ENCODE measurements around the gene RBP4.

RBP4 gene

DNA sequence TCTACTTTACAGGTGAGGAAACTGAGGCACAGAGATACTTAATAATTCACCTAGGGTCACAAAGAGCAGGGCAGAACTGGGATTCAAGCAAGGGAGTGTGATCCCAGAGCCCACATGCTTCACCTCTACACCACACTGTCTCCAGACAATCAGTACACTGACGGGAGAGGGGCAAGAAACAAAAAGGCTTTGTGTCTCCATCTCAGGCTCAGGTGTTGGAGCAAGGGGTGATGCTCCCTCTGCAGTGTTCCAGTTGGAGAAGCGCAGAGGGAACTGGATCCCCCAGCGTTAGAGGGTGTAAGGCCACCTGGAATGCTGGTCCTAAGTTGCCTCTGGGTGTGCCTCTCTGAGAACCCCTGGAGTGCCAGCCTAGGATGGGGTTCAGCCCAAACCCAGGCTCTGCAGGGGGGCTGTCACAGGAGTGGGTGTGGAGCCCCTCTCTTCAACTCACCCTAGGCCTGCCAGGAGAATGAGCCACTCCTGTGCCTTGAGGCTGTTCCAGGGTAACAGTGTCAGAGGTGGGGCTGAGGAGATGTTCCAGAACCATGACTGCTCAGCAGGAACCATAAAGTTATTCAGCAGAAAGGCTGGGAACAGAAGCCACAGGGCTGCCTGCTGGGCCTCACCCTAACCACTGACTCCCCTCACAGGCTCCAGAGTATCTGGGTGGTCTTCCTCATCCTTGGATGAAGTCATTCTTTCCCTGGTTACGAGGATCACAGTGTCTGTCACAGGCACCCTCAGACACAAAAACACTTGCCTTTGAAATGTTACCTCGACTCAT, 5.5 kb downstream of the RBP4 start:
- no peaks in the 10 kb centered on the region for H3K27me3 ChIP-seq (ENCODE audit: insufficient read depth, low read length)
- H3K36me3 ChIP-seq (ENCODE audit: insufficient read depth, low read length): no peaks in the 10 kb centered on the region
- H3K4me3 ChIP-seq (ENCODE audit: low read depth, low read length): no peak overlapping the region
- peaks cover 6% of the 10 kb centered on the region for H3K4me1 ChIP-seq (ENCODE audit: control insufficient read depth, insufficient read depth, low read length, unreplicated experiment)
- H2AFZ ChIP-seq (ENCODE audit: low read length, unreplicated experiment): no peak overlapping the region
- no peaks in the 10 kb centered on the region for H3K79me2 ChIP-seq (ENCODE audit: control insufficient read depth, insufficient read depth, low read length, unreplicated experiment)
- no peak overlapping the region for H3K27ac ChIP-seq (ENCODE audit: low read depth, low read length)

DNA sequence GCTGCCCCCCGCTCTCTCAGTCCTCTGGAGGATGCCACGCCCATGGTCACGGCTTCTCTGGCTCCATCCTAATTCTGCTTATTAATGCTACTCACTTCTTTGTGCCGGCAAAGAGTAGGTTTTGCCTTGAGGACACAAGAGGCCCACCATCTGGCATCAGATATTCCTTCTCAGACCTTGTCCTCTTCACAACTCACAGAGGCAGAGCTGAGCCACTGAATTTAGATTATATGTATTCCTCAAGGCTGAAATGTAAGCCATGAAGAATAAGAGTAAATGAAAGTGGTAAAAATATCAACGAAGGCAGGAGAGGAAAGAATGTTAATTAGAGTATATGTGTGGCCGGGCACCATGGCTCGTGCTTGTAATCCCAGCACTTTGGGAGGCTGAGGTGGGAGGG, 6.5 kb downstream of the RBP4 start:
- no peak overlapping the region for H3K4me3 ChIP-seq (ENCODE audit: low read depth, low read length)
- no peaks in the 10 kb centered on the region for H3K36me3 ChIP-seq (ENCODE audit: insufficient read depth, low read length)
- H3K79me2 ChIP-seq (ENCODE audit: control insufficient read depth, insufficient read depth, low read length, unreplicated experiment): no peaks in the 10 kb centered on the region
- no peaks in the 10 kb centered on the region for H3K4me1 ChIP-seq (ENCODE audit: control insufficient read depth, insufficient read depth, low read length, unreplicated experiment)
- no peak overlapping the region for H3K27ac ChIP-seq (ENCODE audit: low read depth, low read length)
- no peaks in the 10 kb centered on the region for H3K27me3 ChIP-seq (ENCODE audit: insufficient read depth, low read length)
- no peak overlapping the region for H2AFZ ChIP-seq (ENCODE audit: low read length, unreplicated experiment)

DNA sequence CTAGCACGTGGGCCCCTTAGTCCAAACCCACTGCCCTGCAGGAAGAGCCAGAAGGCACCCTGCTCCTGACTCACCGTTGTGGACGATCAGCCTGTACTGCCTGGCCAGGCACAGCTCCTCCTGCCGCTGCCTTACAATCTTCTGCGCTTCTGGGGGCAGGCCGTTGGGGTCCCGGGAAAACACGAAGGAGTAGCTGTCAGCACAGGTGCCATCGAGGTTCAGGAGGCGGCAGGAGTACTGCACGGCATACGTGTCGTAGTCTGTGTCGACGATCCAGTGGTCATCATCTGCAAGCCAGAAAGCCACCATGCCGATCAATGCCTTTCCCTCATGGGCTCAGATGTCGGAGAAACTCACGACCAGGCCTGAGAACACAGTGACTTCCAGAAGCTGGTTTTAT, 7.3 kb downstream of the RBP4 start:
- H3K27me3 ChIP-seq (ENCODE audit: insufficient read depth, low read length): no peaks in the 10 kb centered on the region
- H3K27ac ChIP-seq (ENCODE audit: low read depth, low read length): no peak overlapping the region
- no peaks in the 10 kb centered on the region for H3K36me3 ChIP-seq (ENCODE audit: insufficient read depth, low read length)
- H3K4me3 ChIP-seq (ENCODE audit: low read depth, low read length): no peak overlapping the region
- H2AFZ ChIP-seq (ENCODE audit: low read length, unreplicated experiment): no peak overlapping the region
- no peaks in the 10 kb centered on the region for H3K4me1 ChIP-seq (ENCODE audit: control insufficient read depth, insufficient read depth, low read length, unreplicated experiment)
- no peaks in the 10 kb centered on the region for H3K79me2 ChIP-seq (ENCODE audit: control insufficient read depth, insufficient read depth, low read length, unreplicated experiment)

DNA sequence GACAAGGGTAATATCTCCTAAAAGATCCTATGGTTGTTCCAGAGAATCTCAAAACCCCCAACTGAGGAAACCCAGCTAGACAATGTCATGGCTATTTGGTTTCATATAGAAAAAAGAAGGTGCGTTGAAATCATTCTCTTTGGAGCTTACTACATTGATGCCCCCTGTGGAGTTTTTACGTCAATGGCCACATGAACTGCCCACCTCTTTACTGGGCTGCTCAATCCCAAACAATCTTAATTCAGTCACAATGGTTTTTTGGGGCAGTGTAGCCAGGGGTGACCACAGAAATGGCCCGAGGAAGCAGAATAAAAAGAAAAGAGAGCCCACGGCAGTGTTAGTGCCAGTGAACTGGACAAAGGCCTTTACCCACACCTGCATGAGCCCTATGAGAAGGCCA, 7.8 kb downstream of the RBP4 start:
- H3K4me1 ChIP-seq (ENCODE audit: control insufficient read depth, insufficient read depth, low read length, unreplicated experiment): no peaks in the 10 kb centered on the region
- H3K27me3 ChIP-seq (ENCODE audit: insufficient read depth, low read length): no peaks in the 10 kb centered on the region
- H3K36me3 ChIP-seq (ENCODE audit: insufficient read depth, low read length): no peaks in the 10 kb centered on the region
- H3K27ac ChIP-seq (ENCODE audit: low read depth, low read length): no peak overlapping the region
- H3K4me3 ChIP-seq (ENCODE audit: low read depth, low read length): no peak overlapping the region
- H3K79me2 ChIP-seq (ENCODE audit: control insufficient read depth, insufficient read depth, low read length, unreplicated experiment): no peaks in the 10 kb centered on the region
- H2AFZ ChIP-seq (ENCODE audit: low read length, unreplicated experiment): no peak overlapping the region

DNA sequence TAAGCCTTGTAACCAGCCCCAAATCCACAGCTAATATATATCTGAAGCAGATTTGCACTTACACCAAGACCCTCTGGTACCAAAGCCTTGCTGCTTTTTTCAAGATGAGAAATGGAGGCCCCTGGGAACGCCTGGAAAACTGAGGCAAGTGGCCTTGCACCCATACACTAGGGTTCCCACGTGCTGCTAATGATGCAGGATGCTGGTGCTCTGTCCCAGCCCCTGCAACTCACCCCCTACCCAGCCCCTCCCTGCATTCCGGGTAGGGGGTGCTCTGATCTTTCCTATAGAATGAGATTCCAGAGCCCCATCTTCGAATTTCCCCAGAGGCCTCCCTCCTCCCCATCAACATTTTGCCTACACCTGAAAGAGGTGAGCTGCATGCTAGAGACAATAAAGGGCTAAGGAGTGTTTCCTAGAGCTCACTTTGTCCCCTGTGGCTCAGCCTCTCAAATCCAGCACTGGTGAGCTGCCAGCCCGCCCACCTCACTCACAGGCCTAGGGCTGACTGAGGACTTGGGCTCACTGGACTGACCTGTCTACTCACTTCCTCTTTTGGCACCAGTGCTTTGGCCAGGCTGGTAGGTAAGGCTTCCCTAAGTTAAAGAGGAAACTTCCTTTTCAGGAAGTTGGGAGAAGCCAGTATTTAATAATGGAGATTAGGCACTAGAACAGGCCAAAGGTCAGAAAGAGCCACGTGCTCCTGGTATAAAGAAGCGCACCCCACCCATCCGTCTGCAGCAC, 9.8 kb downstream of the RBP4 start:
- H3K79me2 ChIP-seq (ENCODE audit: control insufficient read depth, insufficient read depth, low read length, unreplicated experiment): no peaks in the 10 kb centered on the region
- H3K27me3 ChIP-seq (ENCODE audit: insufficient read depth, low read length): no peaks in the 10 kb centered on the region
- no peaks in the 10 kb centered on the region for H3K36me3 ChIP-seq (ENCODE audit: insufficient read depth, low read length)
- H3K4me1 ChIP-seq (ENCODE audit: control insufficient read depth, insufficient read depth, low read length, unreplicated experiment): no peaks in the 10 kb centered on the region
- no peak overlapping the region for H3K27ac ChIP-seq (ENCODE audit: low read depth, low read length)
- no peak overlapping the region for H3K4me3 ChIP-seq (ENCODE audit: low read depth, low read length)
- H2AFZ ChIP-seq (ENCODE audit: low read length, unreplicated experiment): no peak overlapping the region

DNA sequence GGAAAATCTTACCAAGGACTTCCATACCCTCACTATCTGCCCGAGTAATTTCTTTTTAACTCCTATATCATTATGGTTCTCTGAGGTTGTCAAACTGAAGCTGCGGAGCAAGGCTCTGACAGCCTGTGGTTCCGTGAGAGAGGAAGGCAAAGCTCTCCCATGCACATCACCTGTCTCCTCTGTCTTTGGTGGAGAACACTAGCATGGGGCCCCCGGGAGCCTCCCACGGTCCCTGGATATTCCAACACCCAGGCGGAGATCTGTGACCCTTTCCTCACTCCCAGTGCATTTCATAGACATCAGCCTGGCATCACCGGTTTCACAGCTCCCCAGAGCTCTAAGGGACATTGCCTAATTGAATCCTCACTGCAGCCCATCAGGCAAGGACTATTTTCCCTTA, 10.4 kb downstream of the RBP4 start:
- Histone ChIP-seq H3K4me3 (ENCODE audit: low read depth, low read length) (no peak overlapping the region), H3K79me2 (ENCODE audit: control insufficient read depth, insufficient read depth, low read length, unreplicated experiment) (no peaks in the 10 kb centered on the region), H2AFZ (ENCODE audit: low read length, unreplicated experiment) (no peak overlapping the region), H3K36me3 (ENCODE audit: insufficient read depth, low read length) (no peaks in the 10 kb centered on the region), H3K27ac (ENCODE audit: low read depth, low read length) (no peak overlapping the region), H3K27me3 (ENCODE audit: insufficient read depth, low read length) (no peaks in the 10 kb centered on the region), H3K4me1 (ENCODE audit: control insufficient read depth, insufficient read depth, low read length, unreplicated experiment) (no peaks in the 10 kb centered on the region)

DNA sequence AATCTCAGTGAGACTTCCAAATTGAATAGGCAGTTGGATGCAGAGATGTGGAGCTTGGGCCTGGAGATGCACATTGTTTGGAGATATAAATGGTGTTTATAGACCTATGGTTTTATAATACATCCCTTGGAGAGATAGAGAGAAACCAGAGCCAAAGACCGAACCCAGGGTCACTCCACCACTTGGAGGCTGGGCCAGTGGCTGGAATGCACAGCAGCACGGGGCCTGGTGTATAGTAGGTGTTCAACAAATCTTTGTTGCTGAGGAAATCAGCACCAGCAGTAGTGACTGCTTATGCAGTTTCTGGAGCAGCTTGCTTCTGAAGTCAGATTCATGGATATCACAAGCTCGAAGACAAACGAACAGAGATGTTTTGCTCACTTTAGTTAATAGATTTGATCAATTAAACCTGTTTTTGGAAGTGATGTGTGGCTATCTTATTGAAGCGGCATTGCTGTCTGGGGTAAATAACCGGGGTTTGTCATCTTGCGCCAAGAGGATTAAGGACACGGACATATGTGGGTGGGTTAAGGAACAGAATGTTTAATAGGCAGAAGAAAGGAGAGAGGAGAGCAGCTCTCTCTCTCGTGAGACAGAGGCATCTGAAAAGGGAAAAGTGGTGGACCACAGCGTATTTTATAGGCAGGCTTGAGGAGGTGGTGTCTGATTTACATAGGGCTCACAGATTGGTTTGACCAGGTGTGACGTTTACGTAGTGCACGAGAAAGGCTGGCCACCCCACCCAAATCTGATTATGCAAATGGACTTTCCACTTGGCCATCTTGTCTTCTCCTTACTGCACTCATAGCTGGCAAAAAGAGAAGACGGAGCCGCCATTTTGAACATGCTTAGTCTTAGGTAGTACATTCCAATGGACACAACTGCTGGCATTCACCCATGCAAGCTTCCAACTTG, 11.1 kb downstream of the RBP4 start:
- H2AFZ ChIP-seq (ENCODE audit: low read length, unreplicated experiment): no peak overlapping the region

DNA sequence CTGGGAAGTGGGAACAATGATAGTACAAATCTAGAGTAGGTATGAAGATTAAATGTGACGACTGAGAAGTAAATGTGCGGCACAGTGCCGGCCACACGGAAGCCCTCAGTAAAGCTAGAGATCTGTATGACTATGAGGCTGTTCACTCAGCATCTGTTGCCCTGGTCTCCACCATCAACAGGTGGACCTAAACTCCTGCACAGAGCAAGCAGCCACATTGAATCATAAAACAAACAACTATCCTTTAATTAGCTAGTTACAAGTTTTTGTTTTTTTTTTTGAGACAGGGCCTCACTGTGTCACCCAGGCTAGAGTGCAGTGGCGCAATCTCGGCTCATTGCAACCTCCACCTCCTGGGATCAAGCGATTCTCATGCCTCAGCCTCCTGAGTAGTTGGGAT, 16.6 kb downstream of the RBP4 start:
- Histone ChIP-seq H3K4me1 (ENCODE audit: control insufficient read depth, insufficient read depth, low read length, unreplicated experiment) (no peaks in the 10 kb centered on the region), H3K79me2 (ENCODE audit: control insufficient read depth, insufficient read depth, low read length, unreplicated experiment) (no peaks in the 10 kb centered on the region), H3K27me3 (ENCODE audit: insufficient read depth, low read length) (peaks cover 5% of the 10 kb centered on the region; the same call in 1 of the 2 replicates), H3K36me3 (ENCODE audit: insufficient read depth, low read length) (no peaks in the 10 kb centered on the region), H3K4me3 (ENCODE audit: low read depth, low read length) (no peak overlapping the region), H3K27ac (ENCODE audit: low read depth, low read length) (no peak overlapping the region), H2AFZ (ENCODE audit: low read length, unreplicated experiment) (no peak overlapping the region)

More for the DNA sequence above, 11.1 kb downstream of the RBP4 start:
- Histone ChIP-seq H3K27ac (ENCODE audit: low read depth, low read length) (no peak overlapping the region), H3K4me1 (ENCODE audit: control insufficient read depth, insufficient read depth, low read length, unreplicated experiment) (no peaks in the 10 kb centered on the region), H3K36me3 (ENCODE audit: insufficient read depth, low read length) (no peaks in the 10 kb centered on the region), H3K79me2 (ENCODE audit: control insufficient read depth, insufficient read depth, low read length, unreplicated experiment) (no peaks in the 10 kb centered on the region), H3K27me3 (ENCODE audit: insufficient read depth, low read length) (no peaks in the 10 kb centered on the region), H3K4me3 (ENCODE audit: low read depth, low read length) (no peak overlapping the region)

DNA sequence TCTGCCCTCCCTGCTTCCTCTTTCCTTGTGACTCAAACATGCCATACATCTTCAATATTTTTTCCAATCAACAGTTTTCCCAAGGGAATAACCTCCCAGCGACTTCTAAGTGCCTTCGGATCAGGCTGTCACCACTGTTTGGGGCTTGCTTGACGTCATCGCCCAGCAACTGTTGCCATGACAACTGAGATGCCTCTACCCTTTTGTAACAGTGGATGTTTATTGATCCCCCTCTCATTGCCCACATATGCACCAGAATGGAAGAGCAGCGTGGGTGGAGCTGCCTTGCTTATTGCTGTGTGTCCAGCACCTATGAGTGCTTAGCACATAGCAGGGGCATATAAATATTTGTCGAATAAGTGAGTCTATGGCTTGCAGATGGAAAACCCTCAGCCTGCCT, 20.2 kb downstream of the RBP4 start:
- no peak overlapping the region for H2AFZ ChIP-seq (ENCODE audit: low read length, unreplicated experiment)
- no peaks in the 10 kb centered on the region for H3K36me3 ChIP-seq (ENCODE audit: insufficient read depth, low read length)
- H3K79me2 ChIP-seq (ENCODE audit: control insufficient read depth, insufficient read depth, low read length, unreplicated experiment): no peaks in the 10 kb centered on the region
- H3K27me3 ChIP-seq (ENCODE audit: insufficient read depth, low read length): peaks cover 6% of the 10 kb centered on the region; the same call in 1 of the 2 replicates
- H3K4me3 ChIP-seq (ENCODE audit: low read depth, low read length): no peak overlapping the region
- H3K4me1 ChIP-seq (ENCODE audit: control insufficient read depth, insufficient read depth, low read length, unreplicated experiment): no peaks in the 10 kb centered on the region
- no peak overlapping the region for H3K27ac ChIP-seq (ENCODE audit: low read depth, low read length)

DNA sequence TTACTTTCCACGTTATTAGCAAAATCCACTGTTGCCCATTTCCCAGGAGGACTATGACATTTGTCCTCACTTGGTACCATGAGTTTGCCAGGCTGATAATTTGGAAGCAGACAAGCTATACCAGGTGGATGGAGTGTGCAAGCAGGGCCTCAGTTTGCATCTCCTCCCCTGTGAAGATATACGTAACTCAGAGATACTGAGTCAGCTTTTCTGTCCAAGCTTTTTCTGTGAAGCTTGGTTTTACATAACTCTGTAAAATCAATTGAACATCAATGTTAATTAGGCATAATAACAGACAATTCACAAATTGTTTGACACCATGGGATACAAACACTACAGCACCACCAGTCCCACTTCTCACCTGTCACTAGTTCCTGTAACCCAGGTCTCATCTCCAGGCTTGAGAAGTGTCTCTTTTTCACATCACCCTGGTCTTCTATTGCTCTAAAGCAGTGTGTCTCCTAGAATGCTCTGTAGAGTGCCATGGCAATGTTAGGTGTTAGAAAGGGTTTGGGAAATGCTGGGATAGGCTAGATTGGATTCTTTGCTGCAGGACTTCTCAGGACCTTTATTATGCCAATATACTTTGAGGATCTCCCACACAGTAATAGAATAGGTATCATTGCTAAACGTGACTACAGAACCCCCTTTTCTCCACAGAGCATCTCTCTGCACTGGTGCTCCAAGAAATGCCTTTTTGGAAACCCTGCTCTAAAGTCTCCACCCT, 20.9 kb downstream of the RBP4 start:
- H2AFZ ChIP-seq (ENCODE audit: low read length, unreplicated experiment): no peak overlapping the region
- peaks cover 12% of the 10 kb centered on the region; the same call in 1 of the 2 replicates for H3K27me3 ChIP-seq (ENCODE audit: insufficient read depth, low read length)
- H3K79me2 ChIP-seq (ENCODE audit: control insufficient read depth, insufficient read depth, low read length, unreplicated experiment): no peaks in the 10 kb centered on the region
- H3K4me3 ChIP-seq (ENCODE audit: low read depth, low read length): no peak overlapping the region
- no peaks in the 10 kb centered on the region for H3K4me1 ChIP-seq (ENCODE audit: control insufficient read depth, insufficient read depth, low read length, unreplicated experiment)
- no peak overlapping the region for H3K27ac ChIP-seq (ENCODE audit: low read depth, low read length)
- H3K36me3 ChIP-seq (ENCODE audit: insufficient read depth, low read length): no peaks in the 10 kb centered on the region
